Measurements from ENCODE around the gene DCDC2C.
"Not testable (repeated sequence)": the region's sequence is repeated elsewhere in the genome, so short reads cannot be mapped to it uniquely, and the experiment has no call there.

DCDC2C gene

DNA sequence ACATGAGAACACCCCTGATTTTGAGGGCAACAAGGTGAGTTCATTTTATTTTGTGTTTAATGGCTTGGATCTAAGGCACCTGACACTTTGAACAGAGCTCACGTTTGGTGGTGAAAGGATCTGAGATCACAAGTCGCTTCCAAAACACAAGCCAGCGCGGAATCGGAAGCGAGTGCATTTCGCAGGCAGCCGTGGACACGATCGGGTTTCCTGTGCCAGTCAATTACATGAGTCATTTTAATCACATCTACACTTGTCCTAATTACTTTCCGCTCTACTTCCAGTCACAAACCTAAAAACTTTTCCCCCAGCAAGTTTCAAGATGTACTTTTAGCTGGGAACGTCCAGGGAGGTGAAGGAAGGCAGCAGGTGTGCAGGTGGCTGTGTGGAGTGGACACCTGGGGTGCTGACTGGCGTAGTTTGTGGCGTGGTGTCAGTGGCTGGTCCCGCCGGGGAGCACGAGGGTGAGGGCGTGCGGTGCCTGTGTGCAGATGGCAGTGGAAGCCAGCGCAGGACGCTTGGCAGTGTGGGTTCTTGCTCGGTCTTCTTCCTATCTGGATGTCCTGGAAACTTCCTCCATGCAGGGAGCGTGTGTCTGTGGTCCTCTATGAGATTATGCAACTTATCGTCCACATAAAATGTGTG lies 75.6 kb downstream of the DCDC2C start:
- DNase-seq = no peak

DNA sequence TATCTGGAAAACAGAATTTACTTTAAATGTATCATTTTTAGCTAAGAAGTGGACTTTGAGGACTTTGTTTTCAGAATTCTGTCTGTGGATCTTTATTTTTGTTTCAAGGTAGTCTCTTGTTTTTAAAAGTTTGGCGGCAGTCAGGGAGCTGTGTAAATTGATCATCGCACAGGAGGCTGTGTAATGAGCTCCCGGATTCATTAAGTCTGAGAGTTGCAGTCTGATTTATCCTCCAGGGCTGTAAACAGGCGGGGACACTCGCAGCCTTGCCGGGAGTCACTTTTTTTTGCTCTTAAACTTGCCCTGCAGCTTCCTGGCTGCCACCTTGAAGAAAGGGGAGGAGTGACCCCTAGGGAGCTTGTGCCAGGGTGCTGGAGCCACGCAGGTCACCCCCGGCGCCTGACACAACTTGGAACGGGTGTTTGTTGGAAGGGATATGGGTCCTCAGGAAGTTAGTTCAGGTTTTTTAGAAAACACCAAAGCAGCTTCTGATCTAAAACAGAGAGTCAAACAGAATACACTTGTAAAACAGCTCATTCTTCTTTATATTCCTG lies 76.2 kb downstream of the DCDC2C start:
- no peak for DNase-seq

DNA sequence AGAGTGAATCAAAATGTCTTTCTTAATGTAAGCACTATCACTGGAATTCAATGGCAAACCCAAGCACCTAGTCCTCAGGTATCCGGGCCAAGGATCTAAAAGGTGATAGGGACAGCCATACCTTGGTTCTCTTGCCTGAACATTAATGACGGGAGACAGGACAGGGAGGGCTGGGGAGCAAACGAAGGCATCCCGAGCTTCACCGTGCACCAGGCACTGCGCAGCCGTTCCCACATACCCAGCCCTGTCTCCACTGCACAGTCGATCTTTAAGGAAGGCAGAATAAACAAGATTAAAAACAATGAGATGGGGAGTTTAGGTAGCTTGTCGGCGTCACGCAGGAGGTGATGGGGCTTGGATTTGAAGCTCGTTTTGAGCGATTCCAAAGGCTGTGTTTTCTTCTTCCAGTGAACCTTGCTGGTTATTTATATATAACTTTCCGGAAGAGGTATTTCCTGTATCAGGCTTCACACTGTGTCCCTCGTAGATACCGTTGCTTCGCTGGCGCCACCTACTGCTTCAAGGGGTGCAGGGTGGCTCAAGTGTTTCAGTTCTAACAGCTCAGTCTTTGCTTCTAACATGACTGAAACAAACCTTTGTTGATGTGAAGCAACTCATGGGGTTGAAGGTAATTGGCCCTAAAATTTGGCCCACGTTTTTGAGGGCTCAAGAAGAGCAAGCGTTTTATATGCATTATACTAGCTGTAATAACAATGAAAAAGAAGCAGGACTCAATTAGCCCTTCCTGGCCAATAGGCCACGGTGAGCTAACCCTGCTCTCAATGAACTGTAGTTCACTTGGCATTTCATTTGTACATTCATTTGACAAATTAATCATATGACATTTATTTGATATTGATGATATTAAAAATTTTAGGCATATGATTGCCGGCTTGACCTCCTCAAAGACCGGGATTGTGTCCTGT lies 77.4 kb downstream of the DCDC2C start:
- peak; percentile 13 to 19 for DNase-seq

DNA sequence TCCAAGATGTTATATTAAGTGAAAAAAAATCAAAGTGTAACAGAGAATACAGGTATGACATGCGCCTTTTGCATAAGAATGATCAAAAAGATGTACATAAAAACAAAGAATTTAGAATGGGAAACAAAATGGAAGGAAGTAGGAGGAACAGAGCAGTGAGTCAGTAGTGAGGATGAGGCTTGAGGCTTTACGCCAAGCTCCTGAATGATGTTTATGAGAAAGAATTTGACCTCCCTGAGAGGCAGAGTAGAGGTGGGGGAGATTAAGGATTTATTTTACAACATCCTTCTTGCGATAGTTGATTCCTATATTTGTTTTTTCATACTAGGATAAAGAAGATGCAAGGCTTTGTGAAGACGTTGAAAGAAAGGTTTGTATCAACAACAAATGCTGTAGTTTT lies 81.4 kb downstream of the DCDC2C start:
- no peak for DNase-seq

- DNase-seq = no peak
These were observed 82.0 kb downstream of the DCDC2C start for GRCh38 chr2:3785220-3785889.

GRCh38 chr2:3785890-3786273 lies 82.5 kb downstream of the DCDC2C start:
- DNase-seq = no peak

- no peak for DNase-seq
These were observed 84.4 kb downstream of the DCDC2C start for GRCh38 chr2:3787768-3788167.

DNA sequence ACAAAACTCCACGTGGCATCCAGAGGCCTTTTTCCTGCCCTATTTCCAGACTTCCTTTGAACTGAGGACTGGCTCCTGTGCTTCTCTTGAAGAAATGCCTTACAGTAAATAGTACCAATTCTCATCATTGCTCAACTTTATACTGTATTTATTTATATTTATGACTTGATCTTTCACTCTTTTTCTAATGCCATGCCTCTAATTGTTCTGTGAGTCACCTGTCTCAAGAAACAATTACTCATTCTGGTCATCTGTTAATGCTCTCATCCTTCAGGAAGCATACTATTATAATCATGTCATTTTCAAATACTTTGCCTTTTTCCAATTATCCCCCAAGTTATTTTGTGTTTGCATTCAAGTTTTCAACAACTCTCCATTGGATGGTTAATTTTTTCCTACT lies 85.9 kb downstream of the DCDC2C start:
- DNase-seq = no peak

DNA sequence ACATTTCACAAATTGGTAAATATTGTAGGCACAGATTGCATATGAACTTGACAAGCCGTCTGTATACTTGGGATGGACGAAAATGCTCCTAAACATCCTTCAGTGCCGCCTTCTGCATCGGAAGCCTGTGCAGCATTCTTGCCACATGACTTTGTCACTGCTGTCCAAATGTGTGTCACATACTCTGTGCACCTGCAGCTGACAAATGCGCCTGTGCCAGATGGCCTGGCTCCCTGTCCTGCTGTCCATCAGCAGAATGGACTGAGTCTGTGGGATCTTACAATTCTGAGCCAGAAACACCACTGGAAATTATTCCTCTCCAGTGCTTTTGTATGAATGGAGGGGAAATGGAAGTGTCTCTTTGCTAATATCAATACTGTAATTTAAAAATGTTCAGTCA lies 89.9 kb downstream of the DCDC2C start:
- DNase-seq = no peak

DNA sequence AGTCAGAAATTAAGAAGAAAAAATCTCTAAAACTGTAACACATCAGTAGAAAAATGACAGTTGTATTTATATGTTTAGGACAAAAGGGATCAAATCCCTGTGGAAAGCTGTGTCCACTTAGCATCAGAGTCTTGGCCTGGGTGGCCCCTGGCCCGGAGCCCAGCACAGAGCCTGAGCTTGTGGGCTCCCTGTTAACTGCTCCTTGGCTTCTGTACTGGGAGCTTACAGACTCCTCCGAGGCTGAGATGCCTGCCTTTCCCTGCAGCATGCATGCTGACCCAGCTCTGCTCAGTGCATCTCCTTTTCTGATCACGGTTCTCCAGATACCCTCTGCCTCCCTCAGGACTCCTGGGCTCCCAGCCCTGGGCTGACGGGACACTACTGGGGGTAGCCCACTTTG lies 98.1 kb downstream of the DCDC2C start:
- DNase-seq = no peak

GRCh38 chr2:3805201-3805939 lies 102.0 kb downstream of the DCDC2C start:
- DNase-seq = no peak

DNA sequence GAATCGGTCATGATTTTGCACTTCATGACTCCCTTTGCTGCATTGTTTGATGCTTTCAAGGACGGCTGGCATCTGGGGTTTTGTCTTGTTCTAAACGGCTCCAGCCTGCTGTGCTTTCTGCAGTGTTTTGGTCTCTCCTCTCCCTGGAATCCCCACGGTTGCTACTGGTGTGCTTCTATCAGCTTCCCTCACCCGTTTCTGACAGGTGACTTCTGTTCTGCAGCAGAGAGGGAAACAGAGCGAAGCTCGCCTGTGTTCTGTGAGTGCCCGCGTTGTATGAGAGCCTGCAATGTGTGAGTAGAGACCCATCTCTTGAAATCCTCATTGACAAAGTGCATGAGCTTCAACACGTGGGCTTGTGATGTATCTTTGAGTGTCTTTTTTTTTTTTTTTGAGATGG lies 102.8 kb downstream of the DCDC2C start:
- DNase-seq = no peak

GRCh38 chr2:3806730-3807129 lies 103.4 kb downstream of the DCDC2C start:
- no peak for DNase-seq

- no peak for DNase-seq
These were observed 104.5 kb downstream of the DCDC2C start for GRCh38 chr2:3807853-3808252.

DNA sequence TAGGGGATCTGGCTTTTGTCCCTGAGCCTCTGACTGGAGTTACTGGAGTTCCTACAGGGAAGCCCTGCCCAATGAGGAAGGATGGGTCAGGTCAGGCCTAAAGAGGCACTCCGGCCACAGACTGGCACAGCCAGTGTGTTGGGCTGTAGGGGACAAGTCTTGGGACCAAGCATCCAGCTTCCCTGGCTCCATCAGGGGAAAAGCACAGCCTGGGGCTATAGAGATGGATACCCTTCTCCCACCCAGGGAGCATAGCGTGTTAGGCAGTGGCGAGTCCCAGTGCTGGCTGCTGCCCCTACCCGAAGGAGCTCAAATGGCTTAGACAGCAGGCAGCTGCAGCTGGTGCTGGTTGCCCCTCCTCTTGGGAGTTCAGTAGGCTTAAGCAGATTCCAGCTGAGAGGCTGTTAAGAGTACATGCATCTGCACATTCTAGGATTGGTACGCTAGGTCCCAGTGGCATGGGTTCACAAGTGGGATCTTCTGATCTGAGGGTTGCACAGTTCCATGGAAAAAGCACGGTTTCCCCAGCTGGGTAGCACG lies 111.4 kb downstream of the DCDC2C start:
- no peak for DNase-seq

GRCh38 chr2:3817144-3817543 lies 113.8 kb downstream of the DCDC2C start:
- not testable (repeated sequence) for DNase-seq

DNA sequence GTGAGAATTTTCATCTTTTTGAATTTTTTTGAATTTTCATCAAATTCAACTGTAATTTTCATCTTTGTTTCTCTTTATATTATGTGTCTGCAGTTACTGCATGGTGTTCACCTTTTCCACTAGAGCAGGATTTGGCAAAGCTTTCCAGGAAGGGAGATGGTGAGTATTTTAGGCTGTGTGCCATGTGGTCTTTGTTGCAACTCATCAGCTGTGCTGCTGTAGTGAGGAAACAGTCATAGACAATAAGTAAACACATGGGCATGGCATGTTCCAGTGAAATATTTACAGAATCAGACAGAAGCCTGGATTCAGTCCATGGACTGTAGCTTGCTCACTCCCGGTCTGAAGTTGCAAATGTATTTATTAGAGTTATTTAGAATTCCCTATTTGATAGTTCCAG lies 120.4 kb downstream of the DCDC2C start:
- DNase-seq = no peak

- no peak for DNase-seq
These were observed 124.5 kb downstream of the DCDC2C start for GRCh38 chr2:3827673-3828575.

DNA sequence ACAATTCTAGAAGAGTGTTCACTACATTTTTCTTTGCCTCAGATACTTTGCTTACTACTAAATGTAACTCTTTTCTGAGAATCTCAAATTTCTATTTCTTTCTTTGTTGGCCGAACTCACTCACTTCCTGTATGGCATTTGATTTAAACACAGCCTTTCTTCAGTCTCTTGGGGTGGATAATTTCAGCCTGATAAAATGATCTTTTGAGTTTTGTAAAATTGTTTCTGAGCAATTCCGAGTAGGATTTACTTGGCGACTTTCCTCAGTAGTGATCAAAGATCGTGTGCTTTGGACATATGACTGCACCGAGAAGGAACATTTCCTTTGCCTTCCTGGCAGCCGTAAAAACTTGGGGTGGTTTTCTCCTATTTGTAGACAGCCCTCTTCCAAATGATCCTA lies 127.4 kb downstream of the DCDC2C start:
- no peak for DNase-seq

GRCh38 chr2:3837086-3837485 lies 133.7 kb downstream of the DCDC2C start:
- no peak for DNase-seq

GRCh38 chr2:3838348-3838747 lies 135.0 kb downstream of the DCDC2C start:
- DNase-seq = no peak

Measured in activated CD4-positive, alpha-beta T cell treated with anti-CD3 and anti-CD28 coated beads, Interleukin-2, amount 50 U/mL, for 4 hours (primary cell).